MM.1S (cell line): ENCODE measurements around the gene SAE1.

ENCODE experiments used
- CTCF ChIP-seq: fragments of 300-600 bp; sonication (generic); IDR thresholded peaks from 2 replicates; pipeline ENCODE4 v1.5.1; 2016; ENCODE audit warnings: antibody characterized with exemption, low read length, mixed read lengths
- EZH2 ChIP-seq: fragments of 300-600 bp; sonication (generic); optimal IDR thresholded peaks from 2 replicates; pipeline ENCODE3; 2017; ENCODE audit warnings: low read depth, mild to moderate bottlenecking, antibody characterized with exemption, low read length, mixed read lengths
- EZH2phosphoT487 ChIP-seq: fragments of 300-600 bp; sonication (generic); IDR thresholded peaks from 2 replicates; pipeline ENCODE4 v1.6.1; 2018; ENCODE audit warnings: antibody characterized with exemption, low read length

GRCh38 chr19:47152205-47152604, 21.6 kb downstream of the SAE1 start:
- TF ChIP-seq CTCF (no peak), EZH2 (no peak), EZH2phosphoT487 (no peak)
